GM19455 (cell line): ENCODE measurements around the gene PMIS2.

Experiments
- ATAC-seq: cut with Tn5 transposase; IDR thresholded peaks from one replicate; pipeline ENCODE4 v1.9.1; 2021; ENCODE audit not compliant: unreplicated experiment

The PMIS2 gene

DNA sequence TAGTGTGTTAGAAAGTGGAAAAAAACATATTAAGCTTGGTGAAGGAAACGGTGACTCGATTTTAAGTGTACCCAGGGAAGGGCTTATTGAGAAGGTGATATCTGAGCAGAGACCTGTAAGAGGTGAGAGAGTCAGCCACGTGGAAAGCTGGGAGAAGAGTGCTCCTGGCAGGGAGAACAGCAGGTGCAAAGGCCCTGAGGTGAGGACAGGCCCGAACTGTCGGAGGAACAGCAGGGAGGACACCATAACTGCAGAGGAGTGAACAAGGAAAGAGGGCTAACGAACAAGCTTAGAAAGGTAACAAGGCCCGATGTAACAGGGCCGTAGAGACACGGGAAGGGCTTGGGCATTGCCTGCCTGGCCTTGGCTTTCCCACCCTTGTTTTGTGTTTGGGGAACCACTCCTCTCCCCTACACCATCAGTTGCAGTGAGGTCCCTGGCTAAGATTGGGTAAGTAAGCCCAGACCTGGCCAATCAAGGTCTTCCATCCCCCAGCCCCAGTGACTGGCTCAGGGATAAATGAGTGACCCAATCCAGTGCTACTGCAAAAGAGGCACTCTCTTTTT lies 29.9 kb upstream of the PMIS2 start:
- ATAC-seq, result no peak

DNA sequence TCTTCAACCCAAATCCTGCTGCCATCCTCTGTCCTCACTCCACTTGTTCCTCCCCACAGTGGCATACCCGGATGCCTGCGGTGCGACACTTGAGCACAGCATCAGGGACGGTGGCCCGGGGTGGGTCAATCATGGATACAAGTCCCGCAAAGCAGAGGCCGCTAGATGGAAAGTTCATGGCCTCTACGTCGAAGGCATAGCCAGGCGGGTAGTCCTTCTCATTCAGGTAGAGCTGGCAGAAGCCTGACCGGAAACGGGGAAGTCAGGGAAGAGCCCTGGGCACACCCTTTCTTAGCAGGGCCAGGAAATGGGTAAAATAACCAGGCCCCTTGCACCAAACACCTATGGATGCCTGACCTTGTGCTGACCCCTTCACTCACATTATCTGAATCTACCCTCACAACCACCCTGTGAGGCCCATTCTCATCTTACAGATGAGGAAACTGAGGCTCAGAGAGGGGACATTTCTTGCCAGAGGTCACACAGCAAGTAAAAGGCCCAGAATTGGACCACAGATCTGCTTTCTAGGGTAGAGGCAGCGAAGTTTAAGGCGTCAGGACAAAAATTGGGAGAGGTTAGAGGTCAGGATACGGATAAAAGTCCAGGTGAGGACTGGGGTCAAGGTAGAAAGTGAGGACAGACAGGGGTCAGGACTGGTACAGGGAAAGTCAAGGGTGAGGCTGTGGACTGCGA lies 29.0 kb upstream of the PMIS2 start:
- ATAC-seq, result no peak

DNA sequence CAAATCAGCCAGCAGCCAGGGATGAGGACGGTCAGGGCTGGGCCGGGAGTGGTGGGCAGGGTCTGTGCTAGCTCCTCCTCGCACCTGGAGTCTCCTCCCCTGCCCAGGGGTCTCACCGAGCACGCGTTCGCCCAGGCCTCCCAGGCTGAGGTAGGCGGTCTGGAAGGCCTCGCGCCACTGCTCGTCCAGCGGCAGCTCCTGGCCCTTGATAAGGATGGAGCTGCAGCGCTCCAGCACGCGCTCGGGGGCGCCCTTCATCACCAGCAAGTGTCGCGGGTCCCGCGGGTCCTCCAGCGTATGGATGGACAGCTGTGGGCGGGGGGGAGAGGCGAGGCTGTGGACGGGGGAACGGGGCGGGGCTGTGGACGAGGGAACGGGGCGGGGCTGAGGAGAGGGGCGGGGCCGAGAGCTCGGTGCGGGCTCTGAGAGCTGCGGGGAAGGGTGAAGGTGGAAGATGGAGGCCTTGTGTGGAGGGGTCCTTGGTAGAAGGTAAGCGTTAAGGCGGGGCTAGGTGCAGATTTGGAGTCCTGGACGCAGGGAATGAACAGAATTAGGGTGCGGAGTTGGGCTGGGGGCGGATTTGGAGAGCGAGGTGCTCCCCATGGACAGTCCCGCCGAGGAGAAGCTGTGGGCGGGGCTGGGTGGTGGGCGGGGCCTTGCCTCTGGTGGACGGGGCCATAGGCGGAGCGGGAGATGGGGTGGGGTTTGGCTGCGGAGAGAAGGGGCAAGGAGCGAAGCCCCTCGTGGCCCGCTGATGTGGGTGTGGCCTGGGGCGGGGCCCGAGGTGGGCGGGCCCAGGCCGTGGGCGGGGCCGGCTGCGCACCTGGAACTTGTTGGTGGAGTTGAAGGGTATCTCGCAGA lies 28.2 kb upstream of the PMIS2 start:
- no peak for ATAC-seq

DNA sequence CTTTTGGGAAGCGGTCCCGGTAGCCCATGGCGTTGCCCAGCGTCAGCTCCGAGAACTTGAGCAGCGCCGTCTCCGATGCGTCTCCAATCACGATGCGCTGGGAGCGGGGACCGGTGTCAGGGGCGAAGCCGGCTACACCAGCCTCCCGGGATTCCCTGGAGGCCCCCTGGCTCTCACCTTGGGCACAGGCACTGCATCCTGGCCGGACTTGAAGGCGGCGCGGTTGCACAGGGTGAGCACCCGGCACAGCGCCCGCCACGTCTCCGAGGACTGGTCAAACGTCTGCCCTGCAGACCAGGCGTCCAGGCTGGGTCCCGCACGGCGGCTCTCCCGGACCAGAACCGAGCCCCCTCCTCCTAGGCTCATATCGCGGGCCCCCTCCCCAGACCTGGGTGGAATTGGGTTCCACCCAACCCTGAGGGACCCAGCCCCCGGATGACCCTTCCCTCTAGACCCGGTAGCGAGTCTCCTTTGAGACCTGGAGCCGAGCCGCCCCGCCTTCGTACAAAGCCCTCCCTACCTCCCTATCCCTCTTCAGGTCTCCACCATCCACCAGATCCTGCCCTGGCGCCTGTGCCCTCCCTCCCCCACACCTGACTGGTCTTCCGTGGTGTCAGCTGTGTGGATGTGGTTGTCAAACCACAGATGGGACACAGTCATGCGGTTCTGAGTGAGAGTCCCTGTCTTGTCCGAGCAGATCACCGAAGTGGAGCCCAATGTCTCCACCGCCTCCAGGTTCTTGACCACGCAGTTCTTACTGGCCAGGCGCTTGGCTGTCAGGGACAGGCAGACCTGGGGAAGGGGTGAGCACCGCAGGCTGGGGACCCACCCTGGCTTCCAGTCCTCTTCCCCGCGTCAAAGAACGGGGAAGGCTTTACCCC lies 27.3 kb upstream of the PMIS2 start:
- ATAC-seq, result no peak

DNA sequence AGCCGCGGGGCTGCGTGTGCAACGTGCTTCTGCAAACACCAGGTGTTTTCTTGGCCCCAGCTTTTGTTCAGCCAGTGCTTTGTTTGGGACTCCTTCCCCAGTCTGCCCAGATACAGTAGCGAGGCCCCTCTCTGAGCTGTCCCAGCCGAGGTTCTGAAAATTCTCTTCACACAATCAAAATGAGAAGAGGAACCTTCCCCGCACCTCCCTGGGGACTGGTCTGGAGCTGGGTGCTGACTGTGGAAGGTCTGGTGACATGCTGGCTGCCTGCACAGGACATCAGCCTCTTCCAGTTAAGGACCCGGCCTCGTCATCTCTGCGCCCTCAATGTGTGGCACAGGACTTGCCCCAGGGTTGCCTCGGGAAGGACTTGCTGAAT lies 26.7 kb upstream of the PMIS2 start:
- no peak for ATAC-seq

DNA sequence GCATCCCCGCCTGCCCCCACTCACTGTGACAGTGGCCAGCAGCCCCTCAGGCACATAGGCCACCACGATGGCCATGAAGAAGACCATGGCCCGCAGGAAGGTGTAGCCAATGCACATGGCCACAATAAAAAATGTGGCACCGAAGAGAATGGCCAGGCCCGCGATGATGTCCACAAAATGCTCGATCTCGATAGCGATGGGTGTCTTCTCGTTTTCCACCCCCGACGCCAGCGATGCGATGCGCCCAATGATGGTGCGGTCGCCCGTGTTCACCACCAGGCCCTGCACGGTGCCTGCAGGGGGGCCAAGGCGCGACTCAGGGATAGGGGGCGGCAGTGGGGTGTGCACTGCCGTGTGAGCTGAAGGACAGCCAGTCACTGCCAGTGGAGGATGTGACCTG lies 26.2 kb upstream of the PMIS2 start:
- ATAC-seq, result no peak

DNA sequence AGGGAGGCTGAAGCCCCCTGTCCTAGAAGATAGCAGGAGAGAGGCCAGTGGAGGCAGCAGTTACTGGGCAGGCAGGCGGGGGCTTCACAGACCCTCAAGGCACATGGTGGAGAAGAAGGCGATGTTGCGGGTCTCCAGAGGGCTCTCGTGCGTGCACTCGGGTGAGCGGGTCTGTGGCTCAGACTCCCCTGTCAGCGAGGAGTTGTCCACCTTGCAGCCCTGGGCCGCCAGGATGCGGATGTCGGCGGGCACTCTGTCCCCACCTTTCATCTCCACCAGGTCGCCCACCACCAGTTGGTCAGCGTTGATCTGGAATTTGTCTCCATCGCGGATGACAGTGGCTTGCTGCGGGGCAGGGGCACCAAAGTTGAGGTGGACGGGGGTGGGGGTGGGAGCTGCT lies 25.7 kb upstream of the PMIS2 start:
- no peak for ATAC-seq

DNA sequence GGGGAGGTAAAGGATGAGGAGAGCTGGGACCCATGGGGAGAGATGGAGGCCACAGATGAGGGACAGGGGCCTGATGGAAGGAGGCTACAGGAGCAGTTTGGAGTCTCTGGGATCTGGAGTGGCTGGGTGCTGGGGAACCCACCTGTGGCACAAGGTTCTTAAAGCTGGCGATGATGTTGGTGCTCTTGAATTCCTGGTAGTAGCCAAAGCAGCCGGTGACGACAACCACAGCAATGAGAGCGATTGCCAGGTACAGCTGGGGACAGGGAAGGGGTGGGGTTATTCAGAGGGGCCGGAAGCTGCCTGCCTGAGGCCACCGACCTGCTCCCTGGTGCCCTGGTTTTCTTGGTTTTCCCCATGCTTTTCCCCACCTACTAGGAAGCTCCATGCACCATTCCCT lies 25.3 kb upstream of the PMIS2 start:
- no peak for ATAC-seq

DNA sequence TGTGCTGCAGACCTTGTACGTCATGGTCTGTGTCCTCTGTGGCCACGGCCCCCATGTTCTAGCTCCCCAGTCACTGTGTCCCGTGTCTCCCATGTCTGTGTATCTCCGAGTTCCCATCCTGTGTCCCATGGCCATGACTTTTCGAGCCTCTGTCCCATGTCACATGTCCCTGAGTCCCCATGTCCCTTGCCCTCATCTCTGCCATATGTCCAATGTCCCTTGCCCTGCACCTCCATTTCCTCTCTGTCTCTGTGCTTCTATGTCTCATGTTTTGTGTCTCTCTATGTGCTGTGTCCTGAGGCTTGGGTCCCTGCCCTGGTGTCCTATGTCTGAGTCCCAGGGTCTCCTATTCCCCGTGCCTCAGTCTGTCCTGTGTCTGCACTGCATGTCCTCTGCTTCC lies 24.5 kb upstream of the PMIS2 start:
- no peak for ATAC-seq

DNA sequence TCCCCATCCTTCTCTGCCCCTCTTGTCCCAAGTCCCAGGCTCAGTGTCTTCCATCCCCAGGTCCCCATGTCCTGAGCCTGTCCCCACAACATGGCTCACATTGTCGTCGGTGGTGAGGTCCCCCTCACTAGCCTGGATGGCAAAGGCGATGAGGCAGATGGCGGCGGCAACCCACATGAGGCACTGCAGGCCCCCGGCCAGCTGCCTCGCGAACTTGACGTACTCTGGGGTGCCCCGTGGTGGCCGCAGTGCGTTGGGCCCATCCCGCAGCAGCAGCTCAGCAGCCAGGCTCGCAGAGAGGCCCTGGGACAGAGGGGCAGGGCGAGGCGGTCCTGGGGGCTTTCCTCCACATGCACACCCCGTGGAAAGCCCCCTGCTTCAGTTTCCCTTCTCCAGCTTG lies 23.6 kb upstream of the PMIS2 start:
- ATAC-seq, result no peak

DNA sequence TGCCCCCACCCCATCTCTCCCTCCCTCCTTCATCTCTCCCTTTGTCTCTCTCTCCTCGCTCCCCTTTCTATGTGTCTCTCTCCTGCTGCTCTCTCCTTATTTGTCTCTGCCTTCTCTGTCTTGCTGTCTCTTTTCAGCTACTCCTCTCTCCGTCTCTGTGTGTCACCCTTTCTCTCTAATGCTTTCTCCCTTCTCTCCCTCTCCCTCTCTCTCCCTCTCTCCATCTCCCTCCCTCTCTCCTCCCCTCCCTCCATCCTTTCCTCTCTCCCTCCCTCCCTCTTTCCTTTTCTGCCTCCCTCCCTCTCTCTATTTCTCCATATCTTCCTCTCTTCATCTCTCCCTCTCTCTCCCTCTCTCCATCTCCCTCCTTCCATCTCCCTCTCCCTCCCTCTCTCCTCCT lies 23.2 kb upstream of the PMIS2 start:
- no peak for ATAC-seq

DNA sequence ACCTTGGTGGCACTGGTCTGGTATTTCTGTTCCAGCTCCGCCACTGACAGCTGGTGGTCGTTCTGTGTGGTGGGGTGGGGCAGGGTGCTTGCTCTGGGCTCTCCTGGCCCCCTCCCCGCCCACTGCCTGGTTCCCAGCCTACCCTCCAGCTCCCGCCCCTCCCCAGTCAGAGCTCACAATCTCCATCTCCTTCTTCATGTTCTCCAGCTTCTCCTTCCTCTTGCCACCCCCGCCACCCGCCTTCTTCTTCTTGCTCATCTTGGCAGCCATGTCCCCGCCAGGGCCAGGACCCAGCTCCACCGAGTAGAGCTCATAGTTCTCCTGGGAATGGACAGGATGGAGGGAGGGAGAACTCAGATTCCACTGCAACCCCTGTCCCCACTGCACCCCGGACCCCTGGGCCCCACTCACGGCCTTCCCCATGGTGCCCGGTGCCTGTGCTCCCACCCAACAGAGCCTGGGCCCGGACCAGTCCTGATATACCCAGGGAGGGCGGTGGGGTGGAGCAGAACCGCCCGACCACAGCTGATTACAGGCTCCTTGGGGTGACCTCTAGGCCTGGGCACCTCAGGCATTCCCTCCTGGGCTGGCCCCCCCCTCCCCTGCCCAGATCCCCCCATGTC lies 22.7 kb upstream of the PMIS2 start, which contains the start of gene ATP4A:
Gene ATP4A (minus strand): TSS at position 452 of the 623 bp plus-strand sequence. CDS start 29 bp downstream, at position 423.
- ATAC-seq, result no peak

DNA sequence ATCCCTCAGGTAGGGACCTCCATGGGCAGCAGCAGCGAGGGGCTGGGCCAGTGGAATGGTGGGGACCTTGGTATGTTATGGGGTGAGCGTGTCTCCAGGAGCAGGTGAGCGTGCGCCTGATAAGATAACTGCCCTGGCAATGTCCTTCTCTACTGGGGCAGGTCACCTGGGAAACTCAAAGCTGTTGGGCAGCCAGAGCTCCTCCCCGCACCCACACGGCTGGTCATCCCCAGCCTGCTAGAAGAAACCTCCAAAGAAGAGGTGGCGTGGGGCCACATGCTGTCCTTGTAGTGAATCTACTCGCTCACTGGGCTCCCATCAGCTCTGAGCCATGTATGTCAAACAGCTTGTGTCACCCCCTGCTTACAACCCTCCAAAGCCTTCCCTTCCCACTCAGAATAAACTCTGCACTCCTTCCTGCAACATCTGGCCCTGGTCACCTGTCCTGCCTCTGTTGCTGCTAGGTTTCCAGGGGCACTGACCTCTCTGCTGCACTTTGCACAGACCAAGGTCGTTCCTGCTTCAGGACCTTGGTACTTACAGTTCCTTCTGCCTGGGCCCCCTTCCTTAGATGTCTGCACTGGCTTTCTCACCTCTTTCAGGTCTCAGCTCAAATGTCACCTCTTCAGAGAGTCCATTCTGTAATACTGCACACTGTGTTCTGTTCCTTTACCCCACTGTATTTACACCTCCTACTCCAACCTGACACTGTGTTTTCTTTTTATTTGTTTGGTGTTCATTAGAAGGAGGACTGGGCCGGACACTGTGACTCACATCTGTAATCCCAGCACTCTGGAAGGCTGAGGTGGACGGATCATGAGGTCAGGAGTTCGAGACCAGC lies 20.7 kb upstream of the PMIS2 start:
- ATAC-seq, result no peak

DNA sequence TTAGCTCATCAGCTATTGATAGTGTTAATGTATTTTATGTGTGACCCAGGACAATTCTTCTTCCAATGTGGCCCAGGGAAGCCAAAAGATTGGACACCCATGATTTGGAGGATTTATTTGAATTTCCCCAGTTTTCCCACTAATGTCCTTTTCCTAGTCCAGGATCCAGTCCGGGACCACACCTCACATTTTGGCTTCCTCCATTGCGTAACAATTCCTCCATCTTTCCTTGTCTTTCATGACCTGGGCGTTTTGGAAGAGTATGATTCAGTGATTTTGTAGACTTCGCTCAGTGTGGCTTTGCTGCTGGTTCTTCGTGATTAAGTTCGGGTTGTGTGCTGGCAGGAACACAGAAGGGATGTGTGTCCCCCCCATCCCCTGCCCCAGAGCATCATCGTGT lies 19.2 kb upstream of the PMIS2 start:
- no peak for ATAC-seq

DNA sequence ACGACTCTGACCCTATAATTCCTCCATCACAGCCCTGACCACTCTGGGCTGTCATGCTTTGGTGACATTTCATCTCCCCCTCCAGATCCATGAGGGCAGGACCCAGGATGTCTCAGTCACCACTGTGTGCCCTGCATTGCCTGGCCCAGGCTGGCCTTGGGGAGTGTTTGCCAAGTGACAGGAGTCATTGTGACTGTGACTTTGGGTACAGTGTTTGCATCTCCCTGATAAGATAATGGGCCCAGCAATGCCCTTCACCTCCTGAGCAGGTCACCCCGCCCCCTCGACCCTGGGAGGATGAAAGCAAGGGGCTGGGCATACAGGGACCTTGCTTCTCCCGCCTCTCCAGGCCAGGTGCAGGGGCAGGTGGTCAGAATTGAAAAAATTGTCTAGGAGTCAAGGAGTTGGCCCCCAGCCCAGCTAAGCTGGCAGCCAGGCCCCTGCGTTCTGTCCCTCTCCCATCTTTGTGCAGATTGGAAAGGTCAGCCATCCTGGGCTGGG lies 16.6 kb upstream of the PMIS2 start:
- ATAC-seq, result no peak

DNA sequence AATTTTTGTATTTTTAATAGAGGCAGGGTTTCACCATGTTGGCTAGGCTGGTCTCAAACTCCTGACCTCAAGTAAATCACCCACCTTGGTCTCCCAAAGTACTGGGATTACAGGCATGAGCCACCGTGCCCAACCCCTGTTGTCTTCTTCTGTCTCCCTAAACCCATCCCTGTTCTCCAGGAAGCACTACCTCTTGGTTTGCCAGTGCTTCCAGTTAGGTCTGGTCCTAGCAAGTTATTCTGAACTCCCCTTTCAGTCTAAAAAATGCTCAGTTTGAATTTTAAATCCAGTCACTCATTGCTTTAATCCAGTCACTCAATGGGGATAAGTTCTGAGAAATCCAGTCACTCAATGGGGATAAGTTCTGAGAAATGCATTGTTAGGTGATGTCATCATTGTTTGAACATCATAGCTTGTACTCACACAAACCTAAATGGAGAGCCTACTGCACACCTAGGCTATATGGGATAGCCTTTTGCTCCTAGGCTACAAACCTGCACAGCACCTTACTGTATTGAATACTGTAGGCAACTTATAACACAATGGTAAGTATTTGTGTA lies 14.5 kb upstream of the PMIS2 start:
- ATAC-seq, result no peak

DNA sequence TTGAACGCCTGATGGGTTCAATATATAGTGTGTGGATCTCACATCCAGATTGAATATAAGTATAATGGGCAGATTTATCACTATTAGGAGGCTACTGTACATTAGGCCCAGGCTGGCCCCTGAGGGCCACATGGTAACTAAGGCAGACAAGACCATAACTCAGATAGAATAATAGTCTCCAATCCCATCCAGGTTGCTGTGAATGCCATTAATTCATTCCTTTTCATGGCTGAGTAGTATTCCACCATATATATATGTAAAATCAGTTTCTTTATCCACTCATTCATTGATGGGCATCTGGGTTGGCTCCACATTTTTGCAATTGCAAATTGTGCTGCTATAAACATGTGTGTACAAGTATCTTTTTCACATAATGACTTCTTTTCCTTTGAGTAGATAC lies 8.1 kb upstream of the PMIS2 start:
- ATAC-seq, result no peak

DNA sequence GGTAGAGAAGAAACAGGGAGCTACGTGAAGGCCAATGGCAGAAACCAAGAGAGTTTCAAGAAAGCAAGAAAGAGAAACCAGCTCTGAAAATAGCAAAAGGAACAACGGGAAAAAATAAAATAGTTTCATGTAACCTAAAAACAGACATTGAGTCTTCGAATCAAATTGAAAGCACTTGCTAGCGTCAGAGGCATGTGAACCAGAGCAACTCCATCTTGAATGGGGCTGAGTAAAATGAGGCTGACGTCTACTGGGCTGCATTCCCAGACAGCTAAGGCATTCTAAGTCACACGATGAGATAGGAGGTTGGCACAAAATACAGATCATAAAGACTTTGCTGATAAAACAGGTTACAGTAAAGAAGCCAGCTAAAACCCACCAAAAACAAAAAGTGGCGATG lies 7.3 kb upstream of the PMIS2 start:
- ATAC-seq, result no peak

DNA sequence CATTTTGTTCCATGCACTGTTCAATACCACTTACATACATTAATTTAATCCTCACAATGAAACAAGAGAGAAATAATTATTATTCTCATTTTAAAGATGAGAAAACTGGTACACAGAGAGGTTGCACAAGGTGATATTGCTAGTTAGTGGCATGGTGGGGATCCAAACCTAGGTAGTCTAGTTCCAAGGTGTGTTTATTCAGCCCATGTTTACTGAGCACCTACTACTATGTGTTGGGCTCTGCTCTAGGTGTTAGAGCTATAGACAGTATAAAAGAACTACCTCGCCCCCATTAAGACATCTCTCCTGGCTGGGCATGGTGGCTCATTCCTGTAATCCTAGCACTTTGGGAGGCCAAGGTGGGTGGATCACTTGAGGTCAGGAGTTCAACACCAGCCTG lies 3.2 kb upstream of the PMIS2 start:
- no peak for ATAC-seq
